Liver (tissue), 2 donors: ENCODE results near the gene INPP5B.

Experiments used
- YY1 ChIP-seq: IDR thresholded peaks from 2 replicates; pipeline ENCODE4 v1.6.1; 2016; ENCODE audit warnings: antibody characterized with exemption, mild to moderate bottlenecking
- TF ChIP-seq, protein P1 (sequence below): IDR thresholded peaks from 2 replicates; pipeline ENCODE4 v1.6.1; 2016; ENCODE audit warnings: antibody characterized with exemption
- TF ChIP-seq, protein P2 (sequence below): fragments of 150-350 bp; IDR thresholded peaks from 2 replicates; pipeline ENCODE4 v1.5.1; 2017; ENCODE audit warnings: improper control_type of control experiment, low read depth, low read length; ENCODE audit not compliant: missing input control
- donor health status: healthy.

DNA sequence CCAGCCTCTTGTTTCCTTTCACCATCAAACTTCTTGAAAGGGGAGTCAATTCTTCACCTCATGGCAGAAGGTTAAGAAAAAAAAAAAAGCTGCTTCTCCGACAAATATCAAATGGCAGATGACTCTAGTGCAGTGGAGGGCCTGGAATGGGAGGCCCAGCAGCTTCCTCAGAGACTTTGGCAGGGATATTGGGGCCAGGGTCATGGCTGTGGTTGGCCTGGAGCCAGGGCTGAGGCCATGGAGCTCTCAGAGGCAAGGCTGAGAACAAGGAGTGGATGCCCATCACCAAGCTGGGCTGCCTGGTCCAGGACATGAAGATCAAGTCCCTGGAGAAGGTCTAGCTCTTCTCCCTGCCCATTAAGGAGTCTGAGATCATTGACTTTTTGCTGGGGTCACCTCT lies 106.1 kb downstream of the INPP5B start:
- TF ChIP-seq, protein P1, sequence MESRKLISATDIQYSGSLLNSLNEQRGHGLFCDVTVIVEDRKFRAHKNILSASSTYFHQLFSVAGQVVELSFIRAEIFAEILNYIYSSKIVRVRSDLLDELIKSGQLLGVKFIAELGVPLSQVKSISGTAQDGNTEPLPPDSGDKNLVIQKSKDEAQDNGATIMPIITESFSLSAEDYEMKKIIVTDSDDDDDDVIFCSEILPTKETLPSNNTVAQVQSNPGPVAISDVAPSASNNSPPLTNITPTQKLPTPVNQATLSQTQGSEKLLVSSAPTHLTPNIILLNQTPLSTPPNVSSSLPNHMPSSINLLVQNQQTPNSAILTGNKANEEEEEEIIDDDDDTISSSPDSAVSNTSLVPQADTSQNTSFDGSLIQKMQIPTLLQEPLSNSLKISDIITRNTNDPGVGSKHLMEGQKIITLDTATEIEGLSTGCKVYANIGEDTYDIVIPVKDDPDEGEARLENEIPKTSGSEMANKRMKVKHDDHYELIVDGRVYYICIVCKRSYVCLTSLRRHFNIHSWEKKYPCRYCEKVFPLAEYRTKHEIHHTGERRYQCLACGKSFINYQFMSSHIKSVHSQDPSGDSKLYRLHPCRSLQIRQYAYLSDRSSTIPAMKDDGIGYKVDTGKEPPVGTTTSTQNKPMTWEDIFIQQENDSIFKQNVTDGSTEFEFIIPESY, result no peak
- no peak for TF ChIP-seq YY1
- TF ChIP-seq, protein P2, sequence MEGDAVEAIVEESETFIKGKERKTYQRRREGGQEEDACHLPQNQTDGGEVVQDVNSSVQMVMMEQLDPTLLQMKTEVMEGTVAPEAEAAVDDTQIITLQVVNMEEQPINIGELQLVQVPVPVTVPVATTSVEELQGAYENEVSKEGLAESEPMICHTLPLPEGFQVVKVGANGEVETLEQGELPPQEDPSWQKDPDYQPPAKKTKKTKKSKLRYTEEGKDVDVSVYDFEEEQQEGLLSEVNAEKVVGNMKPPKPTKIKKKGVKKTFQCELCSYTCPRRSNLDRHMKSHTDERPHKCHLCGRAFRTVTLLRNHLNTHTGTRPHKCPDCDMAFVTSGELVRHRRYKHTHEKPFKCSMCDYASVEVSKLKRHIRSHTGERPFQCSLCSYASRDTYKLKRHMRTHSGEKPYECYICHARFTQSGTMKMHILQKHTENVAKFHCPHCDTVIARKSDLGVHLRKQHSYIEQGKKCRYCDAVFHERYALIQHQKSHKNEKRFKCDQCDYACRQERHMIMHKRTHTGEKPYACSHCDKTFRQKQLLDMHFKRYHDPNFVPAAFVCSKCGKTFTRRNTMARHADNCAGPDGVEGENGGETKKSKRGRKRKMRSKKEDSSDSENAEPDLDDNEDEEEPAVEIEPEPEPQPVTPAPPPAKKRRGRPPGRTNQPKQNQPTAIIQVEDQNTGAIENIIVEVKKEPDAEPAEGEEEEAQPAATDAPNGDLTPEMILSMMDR, result no peak
